ENCODE data around the gene EIF3A.

DNA sequence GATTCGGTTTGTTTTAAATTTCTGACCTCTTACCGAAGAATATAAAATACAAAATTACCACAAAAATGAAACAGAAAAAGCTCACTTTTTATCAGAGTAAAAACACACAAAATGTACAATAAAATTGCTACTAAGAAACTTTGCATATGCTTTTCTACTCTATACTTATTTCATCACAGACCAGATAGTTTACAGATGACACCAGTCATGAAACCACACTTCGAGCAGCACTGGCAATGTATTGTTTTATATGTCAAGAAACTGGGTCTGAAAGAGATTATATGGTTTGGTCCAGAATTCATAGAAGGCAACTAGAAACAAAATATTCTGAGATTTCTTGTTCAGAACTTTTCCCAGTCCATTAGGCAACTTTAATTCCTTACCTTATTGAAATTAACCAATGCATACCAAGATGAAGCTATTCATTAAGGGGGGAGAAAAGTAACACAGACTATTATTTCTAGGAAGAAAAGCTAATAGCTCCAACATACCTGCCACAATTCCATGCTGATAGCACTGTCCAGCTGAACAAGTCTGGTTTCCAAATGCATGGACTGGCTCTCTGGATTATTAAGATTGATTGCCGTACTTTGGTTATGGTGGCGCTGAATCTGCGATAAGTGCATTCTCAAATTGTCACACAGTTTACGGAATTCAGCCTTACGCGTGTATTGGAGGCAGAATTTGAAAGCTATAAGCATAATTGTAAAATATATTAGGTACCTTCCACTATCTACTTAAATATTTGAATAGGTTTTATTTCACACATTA is 10.0 kb downstream of the EIF3A start:
- TF ChIP-seq, protein P1, sequence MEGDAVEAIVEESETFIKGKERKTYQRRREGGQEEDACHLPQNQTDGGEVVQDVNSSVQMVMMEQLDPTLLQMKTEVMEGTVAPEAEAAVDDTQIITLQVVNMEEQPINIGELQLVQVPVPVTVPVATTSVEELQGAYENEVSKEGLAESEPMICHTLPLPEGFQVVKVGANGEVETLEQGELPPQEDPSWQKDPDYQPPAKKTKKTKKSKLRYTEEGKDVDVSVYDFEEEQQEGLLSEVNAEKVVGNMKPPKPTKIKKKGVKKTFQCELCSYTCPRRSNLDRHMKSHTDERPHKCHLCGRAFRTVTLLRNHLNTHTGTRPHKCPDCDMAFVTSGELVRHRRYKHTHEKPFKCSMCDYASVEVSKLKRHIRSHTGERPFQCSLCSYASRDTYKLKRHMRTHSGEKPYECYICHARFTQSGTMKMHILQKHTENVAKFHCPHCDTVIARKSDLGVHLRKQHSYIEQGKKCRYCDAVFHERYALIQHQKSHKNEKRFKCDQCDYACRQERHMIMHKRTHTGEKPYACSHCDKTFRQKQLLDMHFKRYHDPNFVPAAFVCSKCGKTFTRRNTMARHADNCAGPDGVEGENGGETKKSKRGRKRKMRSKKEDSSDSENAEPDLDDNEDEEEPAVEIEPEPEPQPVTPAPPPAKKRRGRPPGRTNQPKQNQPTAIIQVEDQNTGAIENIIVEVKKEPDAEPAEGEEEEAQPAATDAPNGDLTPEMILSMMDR (IDR thresholded peaks at IDR 0.05): no peak
- TF ChIP-seq POLR2A (IDR thresholded peaks at IDR 0.05) (no peak), POLR2AphosphoS5 (IDR thresholded peaks at IDR 0.05) (no peak)

Data from prostate gland (tissue), 2 donors.